Nephron progenitor cell (in vitro differentiated cells): Measurements from ENCODE around the gene DTNA.

Experiments
- DNase-seq: peaks from one replicate; pipeline ENCODE4 v3.0.0; 2021
- H3K27ac Mint-ChIP-seq: 2 replicates; pipeline ENCODE4 v1.8.0; 2021; ENCODE audit warnings: mild to moderate bottlenecking, moderate library complexity, mixed read lengths
- H3K27me3 Mint-ChIP-seq: 2 replicates; pipeline ENCODE4 v1.8.0; 2021; ENCODE audit warnings: mild to moderate bottlenecking, low read depth, mixed read lengths; ENCODE audit not compliant: poor library complexity
- H3K36me3 Mint-ChIP-seq: 2 replicates; pipeline ENCODE4 v1.8.0; 2021; ENCODE audit warnings: low read depth, mixed read lengths
- H3K4me1 Mint-ChIP-seq: 2 replicates; pipeline ENCODE4 v1.8.0; 2021; ENCODE audit warnings: mixed read lengths
- H3K4me3 Mint-ChIP-seq: 2 replicates; pipeline ENCODE4 v1.8.0; 2021; ENCODE audit warnings: mild to moderate bottlenecking, moderate library complexity, mixed read lengths
- H3K9me3 Mint-ChIP-seq: 2 replicates; pipeline ENCODE4 v1.8.0; 2021; ENCODE audit warnings: mild to moderate bottlenecking, moderate library complexity, mixed read lengths
- TF ChIP-seq, protein P1 (sequence below): fragments of 200-600 bp; sonication (generic); IDR thresholded peaks from 2 replicates; pipeline ENCODE4 v1.5.0; 2021; ENCODE audit warnings: antibody characterized with exemption

DTNA gene

DNA sequence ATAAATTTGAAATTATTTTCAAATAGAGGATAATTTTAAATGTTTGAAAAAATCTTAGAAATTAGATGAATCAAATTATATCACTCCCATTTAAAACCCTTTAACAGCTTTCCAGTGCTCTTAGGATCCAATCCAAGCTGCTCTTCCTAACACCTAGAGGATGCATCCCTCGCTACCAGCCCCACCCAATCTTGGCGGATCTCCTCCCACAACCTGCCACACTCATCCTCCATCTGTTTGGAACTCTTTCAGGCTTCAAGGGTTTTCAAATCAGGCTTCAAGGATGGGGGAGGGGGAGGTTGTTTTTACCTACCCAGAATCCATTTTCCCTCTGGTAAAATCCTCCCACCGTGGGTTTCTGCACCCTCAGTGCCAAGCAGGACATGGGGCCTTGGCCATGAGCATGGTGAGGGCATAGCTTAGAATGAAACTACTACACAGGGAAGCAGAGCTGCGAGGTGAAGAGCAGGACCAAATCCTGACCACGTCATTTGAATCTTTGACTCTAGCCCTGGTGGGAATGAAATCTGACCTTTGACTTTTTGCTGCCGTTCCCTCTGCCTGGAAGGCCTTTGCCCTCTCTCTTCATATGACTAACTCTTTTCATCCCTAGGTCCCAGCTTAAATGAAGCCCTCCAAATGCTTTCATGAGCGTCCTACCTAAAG is 218.1 kb downstream of the DTNA start:
- DNase-seq, result no peak
- Mint-ChIP-seq H3K4me1 (peaks cover 15% of the 10 kb centered on the region), H3K36me3 (peaks cover 3% of the 10 kb centered on the region), H3K4me3 (no peak overlapping the region), H3K9me3 (no peaks in the 10 kb centered on the region), H3K27me3 (peaks cover 7% of the 10 kb centered on the region), H3K27ac (no peak overlapping the region)
- TF ChIP-seq, protein P1, sequence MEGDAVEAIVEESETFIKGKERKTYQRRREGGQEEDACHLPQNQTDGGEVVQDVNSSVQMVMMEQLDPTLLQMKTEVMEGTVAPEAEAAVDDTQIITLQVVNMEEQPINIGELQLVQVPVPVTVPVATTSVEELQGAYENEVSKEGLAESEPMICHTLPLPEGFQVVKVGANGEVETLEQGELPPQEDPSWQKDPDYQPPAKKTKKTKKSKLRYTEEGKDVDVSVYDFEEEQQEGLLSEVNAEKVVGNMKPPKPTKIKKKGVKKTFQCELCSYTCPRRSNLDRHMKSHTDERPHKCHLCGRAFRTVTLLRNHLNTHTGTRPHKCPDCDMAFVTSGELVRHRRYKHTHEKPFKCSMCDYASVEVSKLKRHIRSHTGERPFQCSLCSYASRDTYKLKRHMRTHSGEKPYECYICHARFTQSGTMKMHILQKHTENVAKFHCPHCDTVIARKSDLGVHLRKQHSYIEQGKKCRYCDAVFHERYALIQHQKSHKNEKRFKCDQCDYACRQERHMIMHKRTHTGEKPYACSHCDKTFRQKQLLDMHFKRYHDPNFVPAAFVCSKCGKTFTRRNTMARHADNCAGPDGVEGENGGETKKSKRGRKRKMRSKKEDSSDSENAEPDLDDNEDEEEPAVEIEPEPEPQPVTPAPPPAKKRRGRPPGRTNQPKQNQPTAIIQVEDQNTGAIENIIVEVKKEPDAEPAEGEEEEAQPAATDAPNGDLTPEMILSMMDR, result no peak

DNA sequence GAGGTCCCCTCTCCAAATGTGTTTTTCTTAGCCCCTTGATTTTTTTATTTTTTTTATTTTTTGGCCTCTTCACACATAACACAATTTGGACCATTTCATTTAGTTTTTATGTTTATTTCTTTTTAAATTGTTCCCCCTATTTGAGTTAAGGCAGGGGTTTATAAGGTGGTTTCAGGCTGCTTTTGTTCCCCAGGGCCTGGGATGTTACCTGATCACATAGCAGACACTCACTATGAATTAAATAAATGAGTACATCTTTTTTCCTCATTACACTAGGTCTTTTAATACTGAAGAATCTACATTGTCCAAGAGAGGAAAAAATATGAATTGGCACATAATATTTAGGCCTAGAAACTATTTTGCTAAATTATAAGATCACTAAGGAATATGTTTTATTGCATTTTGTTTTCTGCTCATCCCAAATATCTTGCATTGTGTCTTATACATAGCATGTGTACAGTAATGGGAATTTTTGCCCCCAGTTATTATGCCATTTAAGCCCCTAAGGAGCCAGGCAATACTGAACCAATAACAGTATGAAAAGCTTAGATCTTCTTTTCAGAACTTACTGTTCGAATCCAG is 218.7 kb downstream of the DTNA start:
- TF ChIP-seq, protein P1, result no peak
- Mint-ChIP-seq H3K27me3 (peaks cover 7% of the 10 kb centered on the region), H3K36me3 (peaks cover 3% of the 10 kb centered on the region), H3K9me3 (no peaks in the 10 kb centered on the region), H3K4me1 (peaks cover 15% of the 10 kb centered on the region), H3K27ac (no peak overlapping the region), H3K4me3 (no peak overlapping the region)
- DNase-seq, result no peak

DNA sequence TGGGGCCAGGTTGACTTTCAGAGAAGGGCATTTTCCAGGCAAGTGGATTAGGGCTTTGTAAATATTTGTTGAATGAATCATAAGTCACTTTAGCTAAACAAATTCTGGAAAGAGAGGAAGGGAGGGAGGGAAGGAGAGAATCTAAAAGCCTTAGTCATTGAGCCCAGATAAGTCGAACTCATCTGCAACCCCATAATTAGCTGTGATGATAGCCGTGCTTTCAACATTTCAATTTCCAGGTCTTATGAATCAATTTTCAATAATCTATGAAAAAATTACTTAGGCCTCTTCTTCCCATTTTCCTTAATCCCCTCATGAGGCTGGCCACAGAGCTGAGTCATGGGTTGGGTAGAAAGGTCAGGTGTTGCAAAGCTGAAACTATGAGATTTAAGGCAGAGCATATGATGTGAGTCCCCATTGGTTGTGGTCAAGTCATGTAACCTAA is 219.3 kb downstream of the DTNA start:
- TF ChIP-seq, protein P1, result no peak
- Mint-ChIP-seq H3K27ac (no peak overlapping the region), H3K27me3 (peaks cover 7% of the 10 kb centered on the region), H3K4me3 (no peak overlapping the region), H3K4me1 (peaks cover 15% of the 10 kb centered on the region), H3K9me3 (no peaks in the 10 kb centered on the region), H3K36me3 (no peaks in the 10 kb centered on the region)
- DNase-seq, result no peak

DNA sequence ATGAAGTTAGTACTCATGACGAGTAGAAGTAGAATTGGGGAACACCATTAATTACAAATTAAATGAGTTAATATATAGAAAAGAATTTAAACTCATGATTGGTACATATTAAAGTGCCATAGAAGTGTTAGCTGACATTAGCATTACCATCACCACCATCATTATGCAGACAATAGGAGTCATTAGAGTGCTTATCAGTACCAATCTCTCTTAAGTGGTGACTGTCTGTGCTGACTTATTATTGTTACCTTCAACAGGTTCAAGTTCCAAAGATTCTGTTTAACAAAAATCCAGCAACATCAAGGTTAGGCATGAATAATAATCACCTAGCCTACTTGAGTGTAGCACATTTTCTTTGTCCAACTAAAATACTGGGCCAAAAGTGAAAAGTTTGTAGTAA is 222.3 kb downstream of the DTNA start:
- H3K4me3 Mint-ChIP-seq, result no peak overlapping the region
- TF ChIP-seq, protein P1, result no peak
- DNase-seq, result no peak
- no peaks in the 10 kb centered on the region for H3K9me3 Mint-ChIP-seq
- H3K27me3 Mint-ChIP-seq, result peaks cover 6% of the 10 kb centered on the region
- H3K27ac Mint-ChIP-seq, result no peak overlapping the region
- peaks cover 15% of the 10 kb centered on the region for H3K4me1 Mint-ChIP-seq
- no peaks in the 10 kb centered on the region for H3K36me3 Mint-ChIP-seq

DNA sequence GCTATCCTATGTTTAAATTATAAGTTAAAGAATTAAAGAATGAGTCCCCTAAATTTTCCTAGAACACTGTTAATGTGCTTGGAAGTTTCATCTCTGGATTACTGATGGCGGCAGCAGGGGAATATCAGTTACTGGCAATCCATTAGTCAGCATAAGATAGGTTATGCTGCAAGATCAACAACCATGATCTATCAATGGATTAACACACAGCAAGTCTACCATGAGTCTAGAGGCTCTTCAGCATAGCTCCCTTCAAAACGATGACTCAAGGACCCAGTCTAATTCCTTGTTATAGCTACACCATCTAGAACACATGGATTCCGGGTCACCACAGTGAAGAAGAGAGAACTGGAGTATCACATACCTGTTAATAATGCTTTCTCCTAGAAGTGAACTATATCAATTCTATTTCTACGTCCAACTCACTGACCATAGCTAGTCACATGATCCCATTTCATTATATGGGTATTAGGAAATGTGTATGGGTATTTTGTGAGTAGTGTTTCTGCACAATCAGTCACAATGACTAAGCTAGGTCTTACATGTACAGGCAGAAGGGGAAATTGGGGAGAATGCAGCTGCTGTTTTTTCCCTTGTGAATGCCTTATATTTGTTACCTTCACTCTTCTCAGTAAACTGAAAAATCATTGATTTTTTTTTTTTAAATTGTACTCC is 222.8 kb downstream of the DTNA start:
- H3K36me3 Mint-ChIP-seq, result no peaks in the 10 kb centered on the region
- TF ChIP-seq, protein P1, result no peak
- H3K27me3 Mint-ChIP-seq, result peaks cover 9% of the 10 kb centered on the region
- H3K9me3 Mint-ChIP-seq, result no peaks in the 10 kb centered on the region
- DNase-seq, result no peak
- no peak overlapping the region for H3K27ac Mint-ChIP-seq
- no peak overlapping the region for H3K4me3 Mint-ChIP-seq
- peaks cover 10% of the 10 kb centered on the region for H3K4me1 Mint-ChIP-seq
